Upper lobe of left lung (tissue), 4 donors: ENCODE data around the gene LRP5.

Experiments used
- POLR2A ChIP-seq, 4 donors: fragments of 450-650 bp; IDR thresholded peaks; one replicate each; pipeline ENCODE4 v1.5.1; 2016 to 2017; ENCODE audit warnings: antibody characterized with exemption in 4 of 4, mild to moderate bottlenecking in 2 of 4
- TF ChIP-seq, protein P1 (sequence below), 6 experiments: fragments of 450-650 bp in 4 of 6; fragments of 200-600 bp in 2 of 6; sonication (generic) in 2 of 6; IDR thresholded peaks; one replicate each; pipeline ENCODE4 v1.5.1; 2016 to 2019; ENCODE audit warnings: antibody characterized with exemption in 6 of 6

DNA sequence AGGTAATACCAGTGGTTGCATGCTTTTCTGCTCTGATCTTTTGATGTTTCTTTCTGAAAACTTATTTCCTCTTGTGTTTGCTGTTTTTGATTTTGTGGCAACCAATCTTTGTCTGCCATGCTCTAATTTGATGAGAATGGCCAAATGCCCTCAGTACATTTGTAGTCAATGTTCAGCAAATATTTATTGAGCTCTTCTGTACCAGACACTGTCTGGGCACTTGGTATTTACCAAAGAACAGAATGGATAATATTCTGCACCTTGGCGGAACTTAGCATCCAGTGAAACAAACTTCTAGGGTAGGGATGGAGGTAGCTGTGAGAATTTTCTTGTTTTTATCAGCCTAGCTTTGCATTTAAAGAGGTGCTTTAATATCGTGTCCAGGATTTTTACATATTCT lies 167.8 kb downstream of the LRP5 start:
- TF ChIP-seq, protein P1, sequence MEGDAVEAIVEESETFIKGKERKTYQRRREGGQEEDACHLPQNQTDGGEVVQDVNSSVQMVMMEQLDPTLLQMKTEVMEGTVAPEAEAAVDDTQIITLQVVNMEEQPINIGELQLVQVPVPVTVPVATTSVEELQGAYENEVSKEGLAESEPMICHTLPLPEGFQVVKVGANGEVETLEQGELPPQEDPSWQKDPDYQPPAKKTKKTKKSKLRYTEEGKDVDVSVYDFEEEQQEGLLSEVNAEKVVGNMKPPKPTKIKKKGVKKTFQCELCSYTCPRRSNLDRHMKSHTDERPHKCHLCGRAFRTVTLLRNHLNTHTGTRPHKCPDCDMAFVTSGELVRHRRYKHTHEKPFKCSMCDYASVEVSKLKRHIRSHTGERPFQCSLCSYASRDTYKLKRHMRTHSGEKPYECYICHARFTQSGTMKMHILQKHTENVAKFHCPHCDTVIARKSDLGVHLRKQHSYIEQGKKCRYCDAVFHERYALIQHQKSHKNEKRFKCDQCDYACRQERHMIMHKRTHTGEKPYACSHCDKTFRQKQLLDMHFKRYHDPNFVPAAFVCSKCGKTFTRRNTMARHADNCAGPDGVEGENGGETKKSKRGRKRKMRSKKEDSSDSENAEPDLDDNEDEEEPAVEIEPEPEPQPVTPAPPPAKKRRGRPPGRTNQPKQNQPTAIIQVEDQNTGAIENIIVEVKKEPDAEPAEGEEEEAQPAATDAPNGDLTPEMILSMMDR (IDR thresholded peaks at IDR 0.05), result no peak
- TF ChIP-seq POLR2A (IDR thresholded peaks at IDR 0.05), result no peak
